ENCODE data around the gene TSN. TPM values are rescaled to one million over a fixed set of nuclear protein-coding genes. Genes with fewer than 3 reads are reported as not detected.

Gene TSN
- total RNA-seq, 1 experiment from 2014 or later, result 45.4 TPM

DNA sequence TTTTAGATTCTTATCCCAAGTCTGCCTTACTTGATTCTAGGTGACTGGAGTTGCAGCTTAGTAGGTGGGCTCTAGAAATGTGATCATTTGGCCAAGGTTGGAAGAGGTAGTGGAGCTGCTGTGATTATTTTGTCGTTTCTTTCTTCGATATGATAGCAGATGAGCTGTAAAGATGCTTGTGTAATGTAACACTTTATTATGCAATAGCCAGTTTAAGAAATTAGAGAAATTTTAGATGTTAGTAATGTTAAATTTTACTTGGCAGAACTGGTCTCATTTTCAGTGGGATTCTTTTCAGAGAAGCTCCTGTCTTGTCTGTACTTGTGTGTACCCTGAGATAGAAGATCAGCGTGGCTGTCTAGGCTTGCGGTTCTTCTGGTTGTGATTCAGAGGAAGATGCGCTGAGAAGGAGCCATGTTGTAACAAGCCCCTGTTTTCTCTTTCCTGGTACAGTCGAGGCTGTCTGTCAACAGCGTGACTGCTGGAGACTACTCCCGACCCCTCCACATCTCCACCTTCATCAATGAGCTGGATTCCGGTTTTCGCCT, 9.3 kb downstream of the TSN start:
- no peak overlapping the region for H3K9ac ChIP-seq (ENCODE audit: low read length)
- H3K27ac ChIP-seq (ENCODE audit: low read length), result no peak overlapping the region
- DNase-seq, result peak; percentile 37
- peaks cover 4% of the 10 kb centered on the region for H3K79me2 ChIP-seq (ENCODE audit: low read length)
- no peak overlapping the region for H3K4me3 ChIP-seq (ENCODE audit: low read length)
- no peak overlapping the region for H2AFZ ChIP-seq (ENCODE audit: low read length)
- no peaks in the 10 kb centered on the region for H4K20me1 ChIP-seq (ENCODE audit: insufficient read depth, low read depth, low read length)
- H3K27me3 ChIP-seq (ENCODE audit: low read length), result no peaks in the 10 kb centered on the region
- peaks cover 7% of the 10 kb centered on the region for H3K4me1 ChIP-seq (ENCODE audit: low read length)
- peaks cover 58% of the 10 kb centered on the region for H3K36me3 ChIP-seq (ENCODE audit: insufficient read depth, low read length)
- H3K9me2 ChIP-seq (replicated peaks; ENCODE audit: insufficient read depth, low read length), result no peaks in the 10 kb centered on the region
- no peaks in the 10 kb centered on the region for H3K9me3 ChIP-seq (ENCODE audit: low read length)
- H3K4me2 ChIP-seq (ENCODE audit: low read depth, low read length, poor library complexity, severe bottlenecking), result no peak overlapping the region

DNA sequence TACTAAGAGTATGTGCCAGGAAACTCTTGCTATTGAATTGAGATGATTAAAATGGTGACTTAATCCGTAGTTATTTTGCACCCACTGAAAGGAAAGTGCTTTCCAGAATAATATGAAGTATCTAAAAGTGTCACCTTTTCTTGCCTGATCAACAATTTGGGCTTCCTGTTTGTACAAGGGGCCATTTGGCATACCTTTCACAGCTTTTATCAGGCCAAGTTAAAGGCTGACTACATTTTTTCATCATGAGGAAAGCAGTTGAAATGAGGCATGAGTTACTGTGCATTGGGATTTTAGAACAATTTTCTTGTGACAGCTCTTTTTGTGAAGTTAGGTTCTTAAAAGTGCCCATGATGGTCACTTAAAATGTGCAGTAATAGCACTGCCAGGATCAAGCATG, 11.2 kb downstream of the TSN start:
- peaks cover 55% of the 10 kb centered on the region for H3K36me3 ChIP-seq (ENCODE audit: insufficient read depth, low read length)
- H3K79me2 ChIP-seq (ENCODE audit: low read length), result no peaks in the 10 kb centered on the region
- no peak overlapping the region for H3K4me3 ChIP-seq (ENCODE audit: low read length)
- no peak overlapping the region for H3K27ac ChIP-seq (ENCODE audit: low read length)
- H4K20me1 ChIP-seq (ENCODE audit: insufficient read depth, low read depth, low read length), result no peaks in the 10 kb centered on the region
- no peaks in the 10 kb centered on the region for H3K9me3 ChIP-seq (ENCODE audit: low read length)
- no peaks in the 10 kb centered on the region for H3K9me2 ChIP-seq (replicated peaks; ENCODE audit: insufficient read depth, low read length)
- H2AFZ ChIP-seq (ENCODE audit: low read length), result no peak overlapping the region
- H3K9ac ChIP-seq (ENCODE audit: low read length), result no peak overlapping the region
- H3K4me2 ChIP-seq (ENCODE audit: low read depth, low read length, poor library complexity, severe bottlenecking), result no peak overlapping the region
- H3K4me1 ChIP-seq (ENCODE audit: low read length), result no peaks in the 10 kb centered on the region; the same call in 1 of the 2 replicates
- no peak for DNase-seq
- no peaks in the 10 kb centered on the region for H3K27me3 ChIP-seq (ENCODE audit: low read length)

DNA sequence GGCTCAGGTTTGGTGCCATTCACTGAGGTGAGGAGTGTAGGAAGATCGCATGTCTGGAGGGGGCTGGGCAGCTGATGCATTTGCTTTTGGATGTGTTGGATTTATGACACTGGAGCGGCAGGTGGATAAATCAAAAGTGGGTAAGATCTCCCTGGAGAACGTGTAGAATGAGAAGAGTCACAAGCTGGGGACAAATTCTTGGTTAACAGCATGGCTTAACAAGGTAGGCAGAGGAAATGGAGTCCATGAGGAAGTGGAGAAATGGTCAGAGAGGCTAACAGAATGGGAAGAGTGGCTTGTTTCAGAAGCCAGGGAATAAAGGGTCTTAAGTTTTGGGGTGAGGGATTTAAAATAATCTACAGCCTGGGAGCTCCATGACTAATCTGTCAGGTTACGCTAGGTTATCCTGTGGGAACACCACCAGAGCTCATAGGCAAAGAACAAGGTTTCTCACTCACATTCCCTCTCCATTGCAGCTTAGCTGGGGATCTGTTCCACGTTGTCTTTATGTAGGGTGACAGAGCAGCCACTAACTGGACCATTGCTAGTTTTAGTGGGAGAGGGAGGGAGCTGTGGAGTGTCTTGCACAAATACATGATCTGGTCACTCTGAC, 12.8 kb downstream of the TSN start:
- H2AFZ ChIP-seq (ENCODE audit: low read length), result no peak overlapping the region
- no peak overlapping the region for H3K4me3 ChIP-seq (ENCODE audit: low read length)
- H4K20me1 ChIP-seq (ENCODE audit: insufficient read depth, low read depth, low read length), result no peaks in the 10 kb centered on the region
- no peaks in the 10 kb centered on the region for H3K79me2 ChIP-seq (ENCODE audit: low read length)
- DNase-seq, result no peak
- no peak overlapping the region for H3K27ac ChIP-seq (ENCODE audit: low read length)
- H3K9me3 ChIP-seq (ENCODE audit: low read length), result no peaks in the 10 kb centered on the region
- no peaks in the 10 kb centered on the region for H3K27me3 ChIP-seq (ENCODE audit: low read length)
- no peaks in the 10 kb centered on the region for H3K4me1 ChIP-seq (ENCODE audit: low read length)
- H3K4me2 ChIP-seq (ENCODE audit: low read depth, low read length, poor library complexity, severe bottlenecking), result no peak overlapping the region
- H3K9ac ChIP-seq (ENCODE audit: low read length), result no peak overlapping the region
- no peaks in the 10 kb centered on the region for H3K9me2 ChIP-seq (replicated peaks; ENCODE audit: insufficient read depth, low read length)
- peaks cover 49% of the 10 kb centered on the region for H3K36me3 ChIP-seq (ENCODE audit: insufficient read depth, low read length)

DNA sequence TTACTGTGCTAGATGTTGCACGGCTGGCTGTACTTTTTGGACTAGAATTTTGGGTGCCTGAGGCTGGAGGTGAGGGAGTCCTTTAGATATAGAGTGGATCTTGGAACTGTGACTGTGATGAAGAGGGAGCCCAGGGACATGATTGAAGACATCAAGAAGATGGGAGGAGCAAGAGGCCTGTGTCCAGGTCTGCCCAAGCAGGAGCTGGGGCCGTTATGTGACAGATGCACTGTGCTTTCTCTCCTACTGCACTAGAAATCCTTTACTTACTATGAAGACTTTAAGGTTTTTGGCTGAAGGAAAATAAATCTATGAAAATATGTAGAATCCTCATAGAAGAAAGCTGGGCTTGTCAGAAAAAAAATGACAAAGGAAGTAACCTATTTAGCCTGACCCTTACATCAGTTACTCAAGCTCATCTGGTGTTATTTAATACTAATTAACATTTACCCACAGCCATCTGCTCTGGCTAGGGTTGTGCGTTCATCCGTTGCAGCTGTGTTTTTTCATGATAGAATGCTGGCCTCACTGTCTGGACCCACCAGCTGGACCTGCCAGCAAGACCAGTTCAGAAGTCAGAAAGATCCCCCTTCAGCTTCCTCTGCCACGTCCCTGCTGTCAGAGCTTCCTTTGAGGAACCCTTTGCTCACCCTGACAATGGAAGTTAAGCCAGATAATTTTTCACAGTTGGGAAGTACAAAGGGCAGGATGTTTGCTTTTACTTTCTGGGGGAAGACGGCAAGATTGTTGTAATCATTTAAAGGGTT, 16.7 kb downstream of the TSN start:
- Histone ChIP-seq H3K36me3 (ENCODE audit: insufficient read depth, low read length) (peaks cover 18% of the 10 kb centered on the region; the same call in 1 of the 2 replicates), H3K79me2 (ENCODE audit: low read length) (no peaks in the 10 kb centered on the region), H3K4me2 (ENCODE audit: low read depth, low read length, poor library complexity, severe bottlenecking) (no peak overlapping the region), H3K27ac (ENCODE audit: low read length) (no peak overlapping the region), H3K9me2 (replicated peaks; ENCODE audit: insufficient read depth, low read length) (no peaks in the 10 kb centered on the region), H3K9ac (ENCODE audit: low read length) (no peak overlapping the region), H3K27me3 (ENCODE audit: low read length) (no peaks in the 10 kb centered on the region), H3K4me1 (ENCODE audit: low read length) (no peaks in the 10 kb centered on the region), H2AFZ (ENCODE audit: low read length) (no peak overlapping the region), H4K20me1 (ENCODE audit: insufficient read depth, low read depth, low read length) (no peaks in the 10 kb centered on the region), H3K9me3 (ENCODE audit: low read length) (no peaks in the 10 kb centered on the region), H3K4me3 (ENCODE audit: low read length) (no peak overlapping the region)
- no peak for DNase-seq

DNA sequence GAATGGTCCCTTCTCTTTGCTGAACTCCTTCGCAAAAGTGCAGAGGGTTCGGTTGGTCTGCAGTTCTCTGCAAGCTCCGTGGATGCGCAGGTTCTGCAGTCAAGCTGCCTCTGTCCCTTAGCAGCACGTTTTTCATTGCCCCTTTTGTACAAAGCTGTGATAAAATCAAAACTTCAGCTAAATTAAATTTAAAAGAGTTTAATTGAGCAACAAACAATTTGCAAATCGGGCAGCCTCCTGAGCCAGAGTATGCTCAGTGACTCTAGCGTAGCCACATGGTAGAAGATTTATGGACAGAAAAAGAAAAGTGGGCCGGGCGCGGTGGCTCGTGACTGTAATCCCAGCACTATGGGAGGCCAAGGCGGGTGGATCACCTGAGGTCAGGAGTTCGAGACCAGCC, 18.8 kb downstream of the TSN start:
- H3K79me2 ChIP-seq (ENCODE audit: low read length), result no peaks in the 10 kb centered on the region
- H4K20me1 ChIP-seq (ENCODE audit: insufficient read depth, low read depth, low read length), result no peaks in the 10 kb centered on the region
- H3K27me3 ChIP-seq (ENCODE audit: low read length), result no peaks in the 10 kb centered on the region
- peaks cover 8% of the 10 kb centered on the region; the same call in 1 of the 2 replicates for H3K36me3 ChIP-seq (ENCODE audit: insufficient read depth, low read length)
- H2AFZ ChIP-seq (ENCODE audit: low read length), result no peak overlapping the region
- H3K9me2 ChIP-seq (replicated peaks; ENCODE audit: insufficient read depth, low read length), result no peaks in the 10 kb centered on the region
- no peak overlapping the region for H3K9ac ChIP-seq (ENCODE audit: low read length)
- no peak overlapping the region for H3K4me2 ChIP-seq (ENCODE audit: low read depth, low read length, poor library complexity, severe bottlenecking)
- no peak overlapping the region for H3K27ac ChIP-seq (ENCODE audit: low read length)
- no peak overlapping the region for H3K4me3 ChIP-seq (ENCODE audit: low read length)
- H3K4me1 ChIP-seq (ENCODE audit: low read length), result no peaks in the 10 kb centered on the region
- H3K9me3 ChIP-seq (ENCODE audit: low read length), result no peaks in the 10 kb centered on the region
- no peak for DNase-seq

DNA sequence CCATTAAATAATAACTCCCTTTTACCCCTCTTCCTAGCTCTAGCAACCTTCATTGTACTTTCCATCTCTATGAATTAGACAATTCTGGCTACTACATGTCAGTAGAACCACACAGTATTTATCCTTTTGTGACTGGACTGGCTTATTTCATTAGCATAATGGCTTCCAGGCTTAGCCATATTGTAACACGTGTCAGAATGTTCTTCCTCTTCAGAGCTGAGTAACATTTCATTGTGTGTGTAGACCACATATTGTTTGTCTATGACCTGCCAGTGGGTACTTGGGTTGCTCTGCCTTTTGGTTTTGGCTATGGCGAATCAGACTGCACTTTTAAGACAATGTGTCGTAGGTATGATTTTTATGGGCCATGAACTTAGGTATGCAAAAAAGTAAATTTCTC, 20.9 kb downstream of the TSN start:
- Histone ChIP-seq H3K27me3 (ENCODE audit: low read length) (no peaks in the 10 kb centered on the region), H3K9ac (ENCODE audit: low read length) (no peak overlapping the region), H3K4me3 (ENCODE audit: low read length) (no peak overlapping the region), H3K27ac (ENCODE audit: low read length) (no peak overlapping the region), H3K79me2 (ENCODE audit: low read length) (no peaks in the 10 kb centered on the region), H3K9me3 (ENCODE audit: low read length) (no peaks in the 10 kb centered on the region), H4K20me1 (ENCODE audit: insufficient read depth, low read depth, low read length) (no peaks in the 10 kb centered on the region), H2AFZ (ENCODE audit: low read length) (no peak overlapping the region), H3K36me3 (ENCODE audit: insufficient read depth, low read length) (no peaks in the 10 kb centered on the region), H3K4me2 (ENCODE audit: low read depth, low read length, poor library complexity, severe bottlenecking) (no peak overlapping the region), H3K4me1 (ENCODE audit: low read length) (no peaks in the 10 kb centered on the region; the same call in 1 of the 2 replicates), H3K9me2 (replicated peaks; ENCODE audit: insufficient read depth, low read length) (no peaks in the 10 kb centered on the region)
- DNase-seq, result no peak

DNA sequence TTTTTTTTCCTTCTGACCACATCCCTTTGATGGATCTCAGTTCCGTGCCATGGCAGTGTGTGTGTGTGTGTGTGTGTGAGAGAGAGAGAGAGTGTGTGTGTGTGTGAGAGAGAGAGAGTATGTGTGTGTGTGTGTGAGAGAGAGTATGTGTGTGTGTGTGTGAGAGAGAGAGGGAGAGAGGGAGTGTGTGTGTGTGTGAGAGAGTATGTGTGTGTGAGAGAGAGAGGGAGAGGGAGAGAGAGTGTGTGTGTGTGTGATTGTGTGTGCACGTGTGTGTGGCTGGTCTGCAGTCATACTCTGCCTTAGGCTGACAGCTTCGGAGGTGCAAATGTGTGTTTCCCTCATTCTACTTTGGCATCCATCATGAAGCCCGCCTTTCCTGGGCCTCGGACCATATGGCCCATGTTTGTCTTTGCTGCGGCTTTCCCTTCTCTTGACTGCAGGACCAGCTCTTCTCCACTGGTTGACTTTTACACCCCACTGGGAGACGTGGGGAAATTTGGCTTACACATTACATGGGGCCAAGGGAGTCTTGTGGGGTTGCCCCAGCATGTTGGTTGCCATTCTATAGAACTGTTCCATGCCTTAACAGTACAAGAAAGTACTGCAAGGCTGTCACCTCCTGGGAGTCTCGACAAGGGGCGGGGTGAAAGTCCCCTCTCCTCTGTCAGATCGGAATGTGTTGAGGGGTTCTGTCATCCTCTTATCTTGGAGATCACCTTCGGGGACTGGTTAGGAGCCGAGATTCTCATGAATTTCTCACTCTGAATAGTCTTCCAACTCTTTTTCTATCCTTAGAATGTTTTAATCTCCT, 21.6 kb downstream of the TSN start:
- Histone ChIP-seq H2AFZ (ENCODE audit: low read length) (no peak overlapping the region), H4K20me1 (ENCODE audit: insufficient read depth, low read depth, low read length) (no peaks in the 10 kb centered on the region), H3K9me2 (replicated peaks; ENCODE audit: insufficient read depth, low read length) (no peaks in the 10 kb centered on the region), H3K36me3 (ENCODE audit: insufficient read depth, low read length) (no peaks in the 10 kb centered on the region), H3K9ac (ENCODE audit: low read length) (no peak overlapping the region), H3K79me2 (ENCODE audit: low read length) (no peaks in the 10 kb centered on the region), H3K4me1 (ENCODE audit: low read length) (no peaks in the 10 kb centered on the region; the same call in 1 of the 2 replicates), H3K4me3 (ENCODE audit: low read length) (no peak overlapping the region), H3K27ac (ENCODE audit: low read length) (no peak overlapping the region), H3K9me3 (ENCODE audit: low read length) (no peaks in the 10 kb centered on the region), H3K27me3 (ENCODE audit: low read length) (no peaks in the 10 kb centered on the region), H3K4me2 (ENCODE audit: low read depth, low read length, poor library complexity, severe bottlenecking) (no peak overlapping the region)
- DNase-seq, result no peak

DNA sequence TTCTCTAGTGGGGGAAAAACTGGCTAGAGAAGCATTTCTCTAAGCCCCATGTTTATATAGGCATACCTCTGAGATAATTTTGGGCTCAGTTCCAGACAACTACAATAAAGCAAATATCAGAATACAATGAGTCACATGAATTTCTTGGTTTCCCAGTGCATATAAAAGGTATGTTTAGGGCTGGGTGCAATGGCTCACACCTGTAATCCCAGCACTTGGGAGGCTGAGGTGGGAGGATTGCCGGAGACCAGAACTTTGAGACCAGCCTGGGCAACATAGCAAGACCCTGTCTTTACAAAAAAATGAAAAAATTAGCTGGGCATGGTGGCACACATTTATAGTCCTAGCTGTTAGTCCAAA, 22.2 kb downstream of the TSN start:
- Histone ChIP-seq H3K79me2 (ENCODE audit: low read length) (no peaks in the 10 kb centered on the region), H3K9ac (ENCODE audit: low read length) (no peak overlapping the region), H3K4me2 (ENCODE audit: low read depth, low read length, poor library complexity, severe bottlenecking) (no peak overlapping the region), H3K27ac (ENCODE audit: low read length) (no peak overlapping the region), H3K9me3 (ENCODE audit: low read length) (no peaks in the 10 kb centered on the region), H2AFZ (ENCODE audit: low read length) (no peak overlapping the region), H4K20me1 (ENCODE audit: insufficient read depth, low read depth, low read length) (no peaks in the 10 kb centered on the region), H3K27me3 (ENCODE audit: low read length) (no peaks in the 10 kb centered on the region), H3K9me2 (replicated peaks; ENCODE audit: insufficient read depth, low read length) (no peaks in the 10 kb centered on the region), H3K4me3 (ENCODE audit: low read length) (no peak overlapping the region), H3K4me1 (ENCODE audit: low read length) (no peaks in the 10 kb centered on the region; the same call in 1 of the 2 replicates), H3K36me3 (ENCODE audit: insufficient read depth, low read length) (no peaks in the 10 kb centered on the region)
- DNase-seq, result no peak

Data from Karpas-422 (cell line).